ENCODE measurements around the gene CARD19.

- peak in 1 of 2 donors; percentile 17 for TF ChIP-seq POLR2A (IDR thresholded peaks at IDR 0.05)
- no peak for TF ChIP-seq CTCF (IDR thresholded peaks at IDR 0.05)
Measured at GRCh38 chr9:93098236-93098946, 2.4 kb downstream of the CARD19 start.
